ENCODE data around the gene GCH1.
"Not testable (repeated sequence)": the region's sequence is repeated elsewhere in the genome, so short reads cannot be mapped to it uniquely, and the experiment has no call there.

GCH1 gene

GRCh38 chr14:54877703-54878021, 25.0 kb downstream of the GCH1 start:
- no peak for DNase-seq (ENCODE audit: low read depth in 1 of 2, low spot score in 1 of 2)
- in situ Hi-C loops (cut with HindIII; ENCODE audit: low pct_unique_long_range_greater_than_20kb, low sequenced_read_pairs): no loop called here
- TF ChIP-seq JUND (IDR thresholded peaks at IDR 0.05; ENCODE audit: low read depth): no peak

GRCh38 chr14:54877015-54877702, 25.5 kb downstream of the GCH1 start:
- DNase-seq (ENCODE audit: low read depth in 1 of 2, low spot score in 1 of 2): no peak
- in situ Hi-C loops (cut with HindIII; ENCODE audit: low pct_unique_long_range_greater_than_20kb, low sequenced_read_pairs): no loop called here

DNA sequence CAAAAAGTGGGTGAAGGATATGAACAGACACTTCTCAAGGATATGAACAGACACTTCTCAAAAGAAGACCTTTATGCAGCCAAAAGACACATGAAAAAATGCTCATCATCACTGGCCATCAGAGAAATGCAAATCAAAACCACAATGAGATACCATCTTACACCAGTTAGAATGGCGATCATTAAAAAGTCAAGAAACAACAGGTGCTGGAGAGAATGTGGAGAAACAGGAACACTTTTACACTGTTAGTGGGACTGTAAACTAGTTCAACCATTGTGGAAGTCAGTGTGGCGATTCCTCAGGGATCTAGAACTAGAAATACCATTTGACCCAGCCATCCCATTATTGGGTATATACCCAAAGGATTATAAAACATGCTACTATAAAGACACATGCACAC, 27.0 kb downstream of the GCH1 start:
- DNase-seq (ENCODE audit: low read depth in 1 of 2, low spot score in 1 of 2); in situ Hi-C loops (cut with HindIII; ENCODE audit: low pct_unique_long_range_greater_than_20kb, low sequenced_read_pairs): not testable (repeated sequence)

More at GRCh38 chr14:54877015-54877702, 25.5 kb downstream of the GCH1 start:
- TF ChIP-seq JUND (IDR thresholded peaks at IDR 0.05; ENCODE audit: low read depth): no peak

DNA sequence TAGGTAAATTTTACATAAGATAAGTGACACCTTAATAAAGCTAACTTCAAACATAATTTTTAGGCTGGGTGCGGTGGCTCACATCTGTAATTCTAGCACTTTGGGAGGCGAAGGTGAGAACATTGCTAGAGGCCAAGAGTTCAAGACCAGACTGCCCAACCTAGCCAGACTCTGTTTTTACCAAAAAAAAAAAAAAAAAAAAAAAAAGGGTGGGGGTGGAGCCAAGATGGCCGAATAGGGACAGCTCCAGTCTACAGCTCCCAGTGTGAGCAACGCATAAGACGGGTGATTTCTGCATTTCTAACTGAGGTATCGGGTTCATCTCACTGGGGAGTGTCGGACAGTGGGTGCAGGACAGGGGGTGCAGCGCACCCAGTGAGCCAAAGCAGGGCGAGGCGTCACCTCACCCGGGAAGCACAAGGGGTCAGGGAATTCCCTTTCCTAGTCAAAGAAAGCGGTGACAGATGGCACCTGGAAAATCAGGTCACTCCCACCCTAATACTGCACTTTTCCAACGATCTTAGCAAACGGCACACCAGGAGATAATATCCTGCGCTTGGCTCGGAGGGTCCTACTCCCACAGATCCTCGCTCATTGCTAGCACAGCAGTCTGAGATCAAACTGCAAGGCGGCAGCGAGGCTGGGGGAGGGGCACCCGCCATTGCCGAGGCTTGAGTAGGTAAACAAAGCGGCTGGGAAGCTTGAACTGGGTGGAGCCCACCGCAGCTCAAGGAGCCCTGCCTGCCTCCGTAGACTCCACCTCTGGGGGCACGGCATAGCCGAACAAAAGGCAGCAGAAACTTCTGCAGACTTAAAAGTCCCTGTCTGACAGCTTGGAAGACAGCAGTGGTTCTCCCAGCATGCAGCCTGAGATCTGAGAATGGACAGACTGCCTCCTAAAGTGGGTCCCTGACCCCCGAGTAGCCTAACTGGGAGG, 32.2 kb downstream of the GCH1 start:
- in situ Hi-C loops (cut with HindIII; ENCODE audit: low pct_unique_long_range_greater_than_20kb, low sequenced_read_pairs): not testable (repeated sequence)
- peak in 1 of 2 experiments; percentile 63 for DNase-seq (ENCODE audit: low read depth in 1 of 2, low spot score in 1 of 2)

- TF ChIP-seq JUND (IDR thresholded peaks at IDR 0.05; ENCODE audit: low read depth): no peak
- no peak for DNase-seq (ENCODE audit: low read depth in 1 of 2, low spot score in 1 of 2)
- in situ Hi-C loops (cut with HindIII; ENCODE audit: low pct_unique_long_range_greater_than_20kb, low sequenced_read_pairs): no loop called here
These were observed 35.6 kb downstream of the GCH1 start for GRCh38 chr14:54867011-54867410.

DNA sequence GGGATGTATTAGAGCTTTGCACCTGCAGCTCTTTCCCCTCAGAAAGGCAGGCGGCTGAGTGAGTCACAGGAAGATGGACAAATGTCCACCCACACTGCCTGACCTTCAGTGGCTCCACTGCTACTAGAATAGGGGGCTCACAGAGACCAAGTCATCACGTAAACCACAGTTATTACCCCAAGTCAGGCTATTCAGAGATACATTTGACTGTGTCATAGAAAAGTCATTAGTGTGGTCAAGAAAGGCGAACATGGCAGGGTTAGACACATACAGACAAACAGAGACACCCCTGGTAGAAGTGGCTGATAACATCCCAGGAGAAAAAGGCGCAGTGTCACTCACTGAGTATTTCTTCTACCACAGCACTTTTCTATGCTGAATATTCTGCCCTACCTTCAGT, 36.0 kb downstream of the GCH1 start:
- TF ChIP-seq JUND (IDR thresholded peaks at IDR 0.05; ENCODE audit: low read depth): no peak
- DNase-seq (ENCODE audit: low read depth in 1 of 2, low spot score in 1 of 2): no peak
- in situ Hi-C loops (cut with HindIII; ENCODE audit: low pct_unique_long_range_greater_than_20kb, low sequenced_read_pairs): no loop called here

DNA sequence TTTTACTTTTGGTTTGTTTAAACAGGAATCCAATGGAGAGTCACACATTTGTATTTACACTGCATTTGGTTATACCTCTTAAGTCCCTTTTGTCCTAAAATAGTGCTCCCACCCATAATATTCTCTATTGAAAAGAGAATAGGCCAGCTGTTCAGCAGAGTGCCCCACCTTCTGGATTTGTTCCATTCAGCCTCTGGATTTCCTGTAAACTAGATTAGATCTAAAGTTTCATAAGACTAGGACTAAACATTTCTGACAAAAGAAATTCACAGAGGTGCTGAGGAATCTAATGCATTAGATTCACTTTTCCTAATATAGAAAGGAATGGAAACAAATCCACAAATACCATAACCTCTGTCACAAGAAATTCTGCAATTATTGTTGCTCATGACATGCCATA, 38.1 kb downstream of the GCH1 start:
- TF ChIP-seq JUND (IDR thresholded peaks at IDR 0.05; ENCODE audit: low read depth): no peak
- DNase-seq (ENCODE audit: low read depth in 1 of 2, low spot score in 1 of 2): no peak
- in situ Hi-C loops (cut with HindIII; ENCODE audit: low pct_unique_long_range_greater_than_20kb, low sequenced_read_pairs): no loop called here

GRCh38 chr14:54857830-54858269, 44.8 kb downstream of the GCH1 start:
- no peak for DNase-seq (ENCODE audit: low read depth in 1 of 2, low spot score in 1 of 2)
- TF ChIP-seq JUND (IDR thresholded peaks at IDR 0.05; ENCODE audit: low read depth): no peak
- in situ Hi-C loops (cut with HindIII; ENCODE audit: low pct_unique_long_range_greater_than_20kb, low sequenced_read_pairs): no loop called here

DNA sequence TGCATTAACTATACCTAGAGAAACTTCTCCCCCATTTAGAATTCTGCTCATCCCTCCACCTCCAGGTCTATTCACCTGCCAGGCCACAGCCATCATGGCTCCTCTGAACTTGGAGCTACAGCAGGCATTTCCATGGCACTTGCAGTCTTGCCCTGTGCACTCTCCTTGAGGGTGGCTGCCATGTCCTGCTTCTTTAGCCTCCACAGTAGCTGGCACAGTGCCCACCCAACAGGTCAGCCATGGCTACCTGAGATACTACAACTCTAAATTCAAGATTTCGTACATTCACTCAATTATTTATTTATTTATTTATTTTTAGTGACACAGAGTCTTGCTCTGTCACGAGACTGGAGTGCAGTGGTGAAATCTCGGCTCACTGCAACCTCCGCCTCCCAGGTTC, 46.5 kb downstream of the GCH1 start:
- no peak for TF ChIP-seq JUND (IDR thresholded peaks at IDR 0.05; ENCODE audit: low read depth)
- no peak for DNase-seq (ENCODE audit: low read depth in 1 of 2, low spot score in 1 of 2)
- in situ Hi-C loops (cut with HindIII; ENCODE audit: low pct_unique_long_range_greater_than_20kb, low sequenced_read_pairs): no loop called here

DNA sequence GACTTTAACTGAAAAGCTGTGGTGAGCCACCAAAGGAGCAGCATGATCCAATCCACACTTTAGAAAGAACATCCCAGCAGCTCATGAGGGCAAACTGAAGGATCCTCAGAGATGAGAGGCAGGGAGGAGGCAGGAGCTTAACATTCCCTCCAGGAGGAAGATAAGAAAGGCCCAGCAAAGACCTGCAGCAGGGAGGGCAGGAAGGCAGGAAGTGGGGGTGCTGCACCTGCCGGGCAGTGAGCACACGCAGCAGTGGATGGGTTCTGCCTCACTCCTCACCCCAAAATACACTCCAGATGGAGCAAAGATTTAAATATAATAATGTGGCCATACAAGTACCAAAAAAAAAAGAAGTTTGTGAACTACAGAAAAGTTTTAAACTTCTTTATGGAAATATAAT, 48.4 kb downstream of the GCH1 start:
- no peak for DNase-seq (ENCODE audit: low read depth in 1 of 2, low spot score in 1 of 2)
- no peak for TF ChIP-seq JUND (IDR thresholded peaks at IDR 0.05; ENCODE audit: low read depth)
- in situ Hi-C loops (cut with HindIII; ENCODE audit: low pct_unique_long_range_greater_than_20kb, low sequenced_read_pairs): no loop called here

GRCh38 chr14:54853339-54853738, 49.3 kb downstream of the GCH1 start:
- TF ChIP-seq JUND (IDR thresholded peaks at IDR 0.05; ENCODE audit: low read depth): no peak
- DNase-seq (ENCODE audit: low read depth in 1 of 2, low spot score in 1 of 2): no peak
- in situ Hi-C loops (cut with HindIII; ENCODE audit: low pct_unique_long_range_greater_than_20kb, low sequenced_read_pairs): no loop called here

GRCh38 chr14:54852215-54852614, 50.4 kb downstream of the GCH1 start:
- in situ Hi-C loops (cut with HindIII; ENCODE audit: low pct_unique_long_range_greater_than_20kb, low sequenced_read_pairs): no loop called here
- no peak for TF ChIP-seq JUND (IDR thresholded peaks at IDR 0.05; ENCODE audit: low read depth)
- DNase-seq (ENCODE audit: low read depth in 1 of 2, low spot score in 1 of 2): no peak

GRCh38 chr14:54848910-54849309, 53.7 kb downstream of the GCH1 start:
- no peak for TF ChIP-seq JUND (IDR thresholded peaks at IDR 0.05; ENCODE audit: low read depth)
- in situ Hi-C loops (cut with HindIII; ENCODE audit: low pct_unique_long_range_greater_than_20kb, low sequenced_read_pairs): no loop called here
- DNase-seq (ENCODE audit: low read depth in 1 of 2, low spot score in 1 of 2): no peak

All from T47D (cell line).